ENCODE measurements around the gene CEP20. TPM values are rescaled to one million over a fixed set of nuclear protein-coding genes. Genes with fewer than 3 reads are reported as not detected.

CEP20 gene
- total RNA-seq, 1 experiment from 2014 or later: 36.9 TPM

- Histone ChIP-seq H2BK5ac (ENCODE audit: insufficient read length, low read length) (no peak overlapping the region), H3K27me3 (ENCODE audit: insufficient read depth, low read length) (no peaks in the 10 kb centered on the region), H2BK120ac (ENCODE audit: low read depth, low read length, poor library complexity, severe bottlenecking) (no peak overlapping the region), H3K79me1 (ENCODE audit: insufficient read depth, low read depth, low read length, poor library complexity, severe bottlenecking) (no peaks in the 10 kb centered on the region), H4K91ac (ENCODE audit: insufficient read length, low read depth, low read length) (no peak overlapping the region), H3T11ph (ENCODE audit: low read length) (no peak overlapping the region), H3K4me2 (ENCODE audit: insufficient read depth, insufficient read length, low read length) (no peak overlapping the region), H3K9me3 (ENCODE audit: control insufficient read depth, low read depth, low read length) (no peaks in the 10 kb centered on the region), H3K18ac (ENCODE audit: insufficient read length, low read depth, low read length) (no peak overlapping the region), H3K27ac (ENCODE audit: insufficient read length, low read depth, low read length) (no peak overlapping the region), H3K23ac (ENCODE audit: insufficient read length, low read depth, low read length) (no peak overlapping the region), H2BK12ac (ENCODE audit: insufficient read length, low read depth, low read length) (no peak overlapping the region), H4K8ac (replicated peaks; ENCODE audit: insufficient read length, low read depth, low read length) (no peak overlapping the region), H2AK5ac (ENCODE audit: insufficient read length, low read length) (no peak overlapping the region), H3K23me2 (ENCODE audit: insufficient read length, low read depth, low read length, poor library complexity, severe bottlenecking) (no peaks in the 10 kb centered on the region), H2BK15ac (ENCODE audit: low read depth, low read length) (no peak overlapping the region), H2BK20ac (ENCODE audit: low read depth, low read length, poor library complexity, severe bottlenecking) (no peak overlapping the region), H3K56ac (ENCODE audit: insufficient read length, low read depth, low read length) (no peak overlapping the region), H4K5ac (ENCODE audit: insufficient read length, low read depth, low read length) (no peak overlapping the region), H3K79me2 (ENCODE audit: insufficient read depth, low read length) (no peaks in the 10 kb centered on the region), H2AFZ (ENCODE audit: low read length) (no peak overlapping the region), H3K4me1 (ENCODE audit: insufficient read depth, low read length) (no peaks in the 10 kb centered on the region), H3K9ac (ENCODE audit: extremely low read depth, insufficient read length, low read length) (no peak overlapping the region), H3K14ac (ENCODE audit: insufficient read depth, low read length) (no peak overlapping the region), H4K20me1 (ENCODE audit: control insufficient read depth, insufficient read depth, insufficient read length) (no peaks in the 10 kb centered on the region), H3K4ac (ENCODE audit: low read depth, low read length) (no peak overlapping the region)
- no peak for DNase-seq
- no peaks in the 10 kb centered on the region for H3K27me3 Mint-ChIP-seq (ENCODE audit: low read depth)
- no peak overlapping the region for H3K4me3 Mint-ChIP-seq
- H3K4me1 Mint-ChIP-seq: no peaks in the 10 kb centered on the region; a peak in 1 of 4 replicates
- no peaks in the 10 kb centered on the region for H3K9me3 Mint-ChIP-seq
- TF ChIP-seq CTCF (conservative IDR thresholded peaks at IDR 0.05): no peak
- no peak overlapping the region for H3K27ac Mint-ChIP-seq
- no CpG with 5 or more reads among the region's 5 CpGs for WGBS (ENCODE audit: extremely low coverage, insufficient read length, low lambda C conversion rate)
- H3K36me3 Mint-ChIP-seq (ENCODE audit: insufficient read depth in 1 of 3, low read depth in 3 of 3): peaks cover 16 to 58% (median 58%) of the 10 kb centered on the region in 3 experiments; a peak in 6 of 7 replicates
Measured at GRCh38 chr16:15880434-15881308, 7.7 kb downstream of the CEP20 start.
